ENCODE data around the gene BCHE.
"Not testable (repeated sequence)": the region's sequence is repeated elsewhere in the genome, so short reads cannot be mapped to it uniquely, and the experiment has no call there.

BCHE gene

DNA sequence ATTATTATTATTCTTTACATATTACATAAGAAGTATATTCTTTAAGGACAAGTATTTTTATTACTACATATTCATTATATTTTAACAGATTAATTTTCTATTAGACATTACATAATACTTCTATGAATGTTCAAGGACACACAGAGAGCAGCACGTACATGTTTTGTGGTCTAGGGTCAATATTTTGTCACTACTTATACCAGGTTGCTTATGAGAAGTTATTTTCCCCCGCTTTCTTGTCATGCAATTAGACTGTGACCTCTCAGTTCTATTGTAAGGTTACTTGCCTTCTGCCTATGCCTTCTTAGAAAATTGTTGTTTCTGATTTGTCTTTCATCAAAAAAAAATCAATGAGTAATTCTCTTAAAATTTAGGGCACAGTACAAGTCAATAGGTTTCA is 21.5 kb downstream of the BCHE start:
- DNase-seq, result no peak

DNA sequence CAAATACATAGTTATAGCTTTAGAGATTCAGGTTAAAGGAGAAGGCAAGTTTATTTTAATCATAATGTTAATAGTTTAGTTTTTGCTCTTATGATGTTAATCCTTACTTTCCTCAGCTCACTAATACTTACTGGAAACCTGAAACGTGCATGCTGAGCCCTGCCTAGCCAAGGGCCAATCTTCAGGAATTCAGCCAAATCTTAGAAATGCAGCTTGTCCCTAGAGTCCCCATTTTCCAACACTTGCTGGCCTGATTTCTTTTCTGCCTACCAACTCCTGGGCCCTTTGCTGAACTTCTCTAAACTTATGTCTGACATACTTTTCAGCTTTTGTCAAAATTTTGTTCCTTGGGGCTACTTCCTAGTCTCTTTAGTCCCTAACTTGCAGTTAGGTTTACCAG is 22.8 kb downstream of the BCHE start:
- DNase-seq, result no peak

DNA sequence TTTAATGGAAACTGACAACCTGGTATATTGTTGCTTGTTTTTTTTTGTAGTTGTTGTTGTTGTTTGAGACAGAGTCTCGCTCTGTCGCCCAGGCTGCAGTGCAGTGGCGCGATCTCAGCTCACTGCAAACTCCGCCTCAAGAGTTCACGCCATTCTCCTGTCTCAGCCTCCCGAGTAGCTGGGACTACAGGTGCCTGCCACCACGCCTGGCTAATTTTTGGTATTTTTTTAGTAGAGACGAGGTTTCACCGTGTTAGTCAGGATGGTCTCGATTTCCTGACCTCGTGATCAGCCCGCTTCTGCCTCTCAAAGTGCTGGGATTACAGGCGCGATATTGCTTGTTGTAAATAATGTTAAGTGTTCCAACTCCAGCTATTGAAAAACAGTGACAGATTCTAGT is 29.3 kb downstream of the BCHE start:
- not testable (repeated sequence) for DNase-seq

DNA sequence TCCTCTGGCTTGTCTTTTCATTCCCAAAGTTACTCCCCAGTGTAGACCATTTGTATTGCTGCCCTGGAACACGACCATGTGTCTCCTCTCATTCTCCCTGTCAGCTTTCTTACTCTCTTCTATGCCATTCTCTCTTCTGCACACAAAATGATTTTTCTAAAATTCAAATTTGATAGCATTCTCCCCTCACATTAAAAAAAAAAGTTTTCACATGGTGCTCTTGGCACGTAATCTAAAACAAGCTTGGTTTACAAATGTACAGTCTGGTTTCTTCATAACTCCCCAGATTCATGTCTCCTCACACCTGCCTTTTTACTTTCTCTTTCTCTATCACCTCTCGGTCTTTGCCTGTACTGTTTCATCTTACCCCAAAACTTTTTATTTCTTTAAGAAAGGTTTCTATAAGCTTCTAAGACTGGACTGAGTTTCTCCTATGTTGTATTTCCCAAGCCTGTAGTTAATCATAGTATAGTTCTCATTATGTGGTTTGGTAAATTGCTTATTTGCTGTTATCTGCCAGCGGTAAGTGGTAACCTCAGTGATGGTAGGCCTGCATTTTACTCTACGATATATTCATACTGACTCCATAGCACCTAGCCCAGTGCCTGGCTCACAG is 31.2 kb downstream of the BCHE start:
- DNase-seq, result no peak

DNA sequence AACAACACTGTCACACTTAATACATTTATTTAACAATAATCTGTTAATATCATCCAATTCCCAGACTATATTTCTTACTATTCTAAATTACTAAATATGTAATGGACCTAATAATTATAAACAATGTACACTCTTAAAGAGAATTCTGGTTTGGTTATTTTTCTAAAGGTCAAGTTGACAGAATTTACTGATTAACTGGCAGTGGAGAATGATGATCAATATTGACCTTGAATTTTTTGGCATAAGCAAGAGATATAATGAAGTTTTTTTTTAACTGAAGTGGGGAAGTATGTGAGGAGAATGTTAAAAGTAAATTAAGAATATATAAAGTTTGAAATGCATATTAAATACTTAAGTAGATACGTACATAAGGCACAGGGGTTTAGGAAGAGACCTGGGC is 33.8 kb downstream of the BCHE start:
- DNase-seq, result no peak

DNA sequence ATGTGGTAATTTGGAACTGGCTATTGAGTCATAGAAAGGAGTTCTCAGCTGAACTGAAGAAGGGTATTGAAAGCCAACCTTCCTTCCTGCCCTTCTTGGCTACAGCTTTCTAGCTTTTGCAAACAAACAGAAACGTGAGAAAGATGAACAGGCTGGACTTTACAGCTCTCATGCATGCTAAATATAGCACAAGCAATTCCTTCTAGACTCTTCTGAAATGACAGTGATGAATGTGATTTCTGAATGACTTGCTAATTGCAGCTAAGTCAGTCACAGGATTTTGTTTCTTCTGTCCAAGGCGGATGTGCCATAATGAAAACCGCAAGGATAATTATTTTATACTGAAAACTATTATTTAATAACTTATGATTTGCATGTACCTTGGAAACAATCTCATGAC is 36.3 kb downstream of the BCHE start:
- no peak for DNase-seq

DNA sequence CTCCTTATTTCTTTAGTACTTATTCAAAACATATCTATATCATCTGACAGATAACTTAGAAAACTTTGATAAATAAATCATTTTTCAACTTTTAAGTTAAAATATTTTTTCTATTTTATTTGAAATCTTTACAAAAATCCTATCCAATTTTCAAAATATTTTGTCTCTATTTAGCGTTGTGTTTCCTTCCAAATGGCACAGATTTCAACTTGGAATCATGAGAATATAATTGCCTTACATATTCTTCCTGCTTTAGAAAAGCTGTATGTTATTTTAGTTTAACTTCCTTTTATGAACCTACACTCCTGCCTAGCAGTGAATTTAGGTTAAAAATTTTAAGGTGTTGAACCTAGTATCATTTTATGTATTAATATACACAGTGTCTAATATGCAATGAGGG is 38.2 kb downstream of the BCHE start:
- no peak for DNase-seq

DNA sequence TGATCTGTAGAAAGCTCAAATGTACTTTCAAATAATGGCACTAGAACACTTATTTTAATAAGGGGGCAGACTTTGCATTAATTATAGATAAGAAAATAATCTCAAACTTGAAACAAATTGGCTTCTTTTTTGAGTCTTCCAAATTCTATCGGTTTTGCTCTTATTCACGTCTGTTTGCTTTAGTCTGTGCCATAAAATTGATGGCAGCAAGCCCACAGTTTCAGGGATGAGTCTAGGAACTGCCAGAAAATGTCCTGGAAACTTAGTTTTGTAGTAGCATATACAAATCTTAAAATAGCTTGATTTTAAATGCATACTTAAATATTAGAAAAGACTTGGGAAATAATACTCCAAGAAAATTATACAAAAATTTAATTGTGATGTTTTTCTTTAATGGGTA is 39.7 kb downstream of the BCHE start:
- DNase-seq, result no peak

DNA sequence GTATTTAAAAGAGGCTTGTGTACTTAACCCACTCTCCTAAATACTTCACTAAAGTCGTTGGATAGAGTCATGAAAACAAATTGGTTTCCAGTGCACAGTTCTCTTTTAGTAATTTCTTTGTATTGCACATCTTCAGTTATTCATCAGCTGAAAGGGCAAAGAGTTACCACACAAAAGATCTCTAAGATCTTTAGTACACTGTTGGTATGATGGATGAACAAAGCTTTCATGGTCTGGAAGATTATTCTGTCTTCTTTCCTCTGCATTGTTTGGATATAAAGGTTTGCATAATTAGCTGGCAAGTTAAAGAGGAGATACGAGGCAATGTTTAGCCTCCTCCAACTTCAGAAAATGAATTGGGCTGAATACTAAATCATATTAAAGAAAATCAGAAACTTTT is 40.5 kb downstream of the BCHE start:
- DNase-seq, result no peak

DNA sequence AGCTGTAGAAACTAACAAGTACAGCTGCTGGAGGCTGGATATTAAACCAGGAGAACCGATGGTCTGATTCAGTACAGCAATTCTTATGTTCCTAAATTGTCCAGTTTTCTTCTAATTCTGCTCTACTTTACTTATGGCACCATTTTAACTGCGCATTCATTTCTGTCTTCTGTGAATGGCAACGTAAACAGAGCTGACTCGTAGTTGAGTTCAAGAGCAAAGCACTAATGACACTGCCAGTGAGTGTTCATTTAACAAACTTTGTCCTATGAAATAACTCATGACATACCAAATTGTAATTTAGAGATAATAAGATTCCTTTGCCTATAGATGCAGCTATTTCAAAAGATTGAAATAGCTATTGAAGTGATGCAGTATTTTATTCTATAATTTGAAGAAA is 48.7 kb downstream of the BCHE start:
- DNase-seq, result no peak

DNA sequence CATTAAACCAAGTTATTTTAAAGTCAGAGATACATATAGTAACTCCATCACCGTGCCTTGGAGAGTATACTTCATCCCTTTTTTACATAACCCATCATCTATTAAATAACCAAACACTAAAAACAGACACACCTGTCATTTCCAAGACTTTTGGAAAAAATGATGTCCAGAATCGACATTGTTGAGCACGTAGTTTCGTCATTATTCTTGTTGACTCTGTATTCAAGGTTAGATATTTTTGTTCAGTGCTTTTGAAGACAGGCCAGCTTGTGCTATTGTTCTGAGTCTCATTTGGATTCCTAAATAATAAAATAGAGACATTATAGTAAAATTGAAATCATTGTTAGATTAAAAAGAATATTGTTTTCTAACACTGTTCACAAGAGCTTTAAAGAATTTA is 51.2 kb downstream of the BCHE start:
- DNase-seq, result no peak

DNA sequence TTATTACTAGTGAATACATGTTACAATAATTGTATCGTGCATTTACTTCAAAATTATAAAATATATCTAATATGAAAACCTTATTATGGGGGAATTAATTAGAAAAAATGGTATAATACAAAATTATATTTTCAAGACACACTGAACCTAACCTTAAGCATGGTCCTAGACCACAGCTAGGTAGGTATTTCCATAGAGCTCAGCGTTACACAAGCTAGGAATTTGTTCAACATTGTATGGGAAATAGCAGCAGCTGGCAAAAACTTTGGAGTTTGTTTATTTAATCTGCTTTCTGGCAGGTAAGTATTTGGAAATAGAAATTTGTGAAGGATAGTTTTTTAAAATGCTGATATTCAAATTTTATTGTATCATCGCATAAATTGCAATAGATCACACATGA is 52.9 kb downstream of the BCHE start:
- no peak for DNase-seq

DNA sequence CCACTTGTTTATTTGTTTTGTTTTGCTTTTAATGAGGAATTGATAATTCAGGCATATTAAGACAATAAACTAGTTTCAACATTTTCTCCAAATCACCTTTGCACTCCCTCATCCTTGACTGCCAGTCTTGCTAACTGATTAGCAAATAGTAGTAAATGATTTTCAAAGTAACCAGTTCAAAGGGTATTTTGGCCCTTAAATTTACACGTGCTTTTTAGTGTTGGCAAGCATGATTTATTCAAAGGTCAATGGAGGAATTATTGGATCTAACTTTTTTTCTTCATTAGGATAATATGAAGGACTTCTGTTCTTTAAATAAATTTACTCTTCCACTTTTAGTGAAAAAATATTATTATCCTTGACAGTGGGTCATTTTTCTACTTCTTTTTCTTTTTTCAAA is 53.8 kb downstream of the BCHE start:
- no peak for DNase-seq

DNA sequence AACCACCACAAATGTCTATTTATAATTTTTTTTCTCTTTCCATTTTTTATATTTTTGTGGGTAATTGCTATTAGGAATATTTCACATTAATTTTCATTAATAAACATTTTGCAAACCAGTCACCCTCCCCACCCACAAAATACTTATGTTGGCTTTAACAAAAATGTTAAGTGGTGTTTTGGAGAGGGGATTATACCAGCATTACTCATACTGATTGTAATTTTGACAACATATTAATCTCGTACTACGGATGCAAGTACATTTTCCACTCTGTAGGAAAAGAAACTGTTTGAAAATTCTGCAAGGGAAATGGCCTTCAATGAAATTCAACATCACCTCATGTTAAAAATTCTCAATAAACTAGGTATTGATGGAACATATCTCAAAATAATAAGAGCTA is 58.3 kb downstream of the BCHE start:
- DNase-seq, result no peak

DNA sequence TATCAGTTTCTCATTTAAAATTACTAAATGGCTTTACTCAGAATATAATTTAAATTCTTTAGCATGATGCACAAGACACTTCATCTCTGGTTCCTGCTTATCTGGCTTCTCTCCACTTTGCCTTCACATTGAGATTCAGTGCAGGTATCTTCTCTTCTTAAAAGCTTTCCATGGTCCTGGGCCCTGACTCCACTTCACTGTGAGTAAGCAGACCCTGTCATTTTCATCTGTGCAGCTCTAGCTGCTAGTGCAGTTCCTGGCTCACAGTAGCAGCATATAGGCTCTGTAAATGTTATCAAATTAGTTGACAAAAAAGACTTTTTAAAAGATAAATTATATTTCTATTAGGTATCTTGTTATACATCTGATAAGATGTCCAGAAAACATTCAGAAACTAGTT is 58.8 kb downstream of the BCHE start:
- DNase-seq, result no peak

DNA sequence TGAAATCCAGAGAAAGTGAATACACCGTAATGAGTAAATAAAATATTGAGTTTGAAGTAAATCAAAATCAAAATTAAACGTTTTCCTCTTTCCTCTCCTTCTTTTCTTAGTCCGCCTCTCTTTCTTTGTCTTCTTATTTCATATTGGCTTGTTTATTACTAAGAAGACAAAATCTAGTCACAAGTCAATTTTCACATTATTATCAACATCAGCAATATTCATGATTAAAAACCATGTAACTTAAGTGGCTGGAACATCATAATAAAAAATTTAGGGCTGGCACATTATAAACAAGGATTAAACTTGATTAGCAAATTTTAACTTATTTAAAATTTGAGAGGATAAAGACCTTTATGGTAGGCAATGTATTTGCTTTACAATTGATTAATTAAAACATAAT is 61.4 kb downstream of the BCHE start:
- DNase-seq, result no peak

DNA sequence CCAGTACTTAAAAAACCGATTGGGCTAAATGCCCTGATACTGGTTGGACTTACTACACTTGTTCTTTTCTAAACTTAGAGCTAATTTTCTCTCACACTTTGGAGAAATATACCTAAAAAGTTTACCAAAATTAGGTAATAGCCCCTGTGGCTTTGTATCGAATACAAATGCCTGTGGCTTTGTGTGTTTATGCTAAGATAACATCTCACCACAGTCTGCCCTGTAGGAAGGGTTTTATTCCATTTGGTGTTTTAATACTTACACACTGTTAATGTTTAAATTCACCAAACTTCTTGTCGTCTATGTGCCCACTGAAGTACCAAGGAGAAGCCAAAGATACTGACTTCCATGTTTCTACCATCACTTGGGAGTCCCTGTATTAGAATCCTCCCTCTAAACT is 66.4 kb downstream of the BCHE start:
- no peak for DNase-seq

DNA sequence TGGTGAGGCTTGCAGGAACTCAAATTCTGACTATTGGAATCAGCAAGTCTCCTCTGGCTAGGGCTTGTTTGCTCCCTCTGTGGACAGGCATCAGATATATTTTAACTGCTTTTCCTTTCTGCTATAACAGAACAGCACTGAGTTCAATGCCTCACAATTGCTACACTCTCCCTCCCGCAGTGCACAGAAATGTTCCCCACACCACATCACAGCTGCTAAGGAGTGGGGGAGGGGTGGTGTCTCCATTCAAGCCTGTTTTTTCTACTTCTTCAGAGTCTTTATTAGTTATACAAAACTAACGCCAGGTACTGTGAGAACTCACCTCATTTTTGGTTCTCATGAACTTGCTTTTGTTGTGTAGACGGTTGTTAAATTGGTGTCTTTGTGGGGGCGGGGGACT is 68.5 kb downstream of the BCHE start:
- DNase-seq, result no peak

DNA sequence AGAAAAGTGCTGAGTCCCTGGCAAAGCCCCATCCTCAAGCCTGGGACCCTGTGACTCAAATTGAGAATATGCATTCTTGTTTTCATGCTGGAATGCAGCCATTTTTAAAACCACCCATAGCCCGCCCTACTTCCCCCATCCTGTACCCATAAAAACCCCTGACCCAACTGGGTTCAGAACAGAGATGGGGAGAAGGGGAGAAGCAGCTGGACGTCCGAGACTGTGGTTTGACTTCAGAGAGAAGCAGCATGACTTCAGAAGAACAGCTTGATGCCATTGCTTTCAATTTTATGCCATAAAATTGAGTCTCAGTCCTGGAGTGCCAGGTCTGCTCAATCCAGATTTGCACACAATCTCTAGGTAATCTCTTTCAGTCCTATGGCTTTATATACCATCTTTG is 78.2 kb downstream of the BCHE start:
- no peak for DNase-seq

DNA sequence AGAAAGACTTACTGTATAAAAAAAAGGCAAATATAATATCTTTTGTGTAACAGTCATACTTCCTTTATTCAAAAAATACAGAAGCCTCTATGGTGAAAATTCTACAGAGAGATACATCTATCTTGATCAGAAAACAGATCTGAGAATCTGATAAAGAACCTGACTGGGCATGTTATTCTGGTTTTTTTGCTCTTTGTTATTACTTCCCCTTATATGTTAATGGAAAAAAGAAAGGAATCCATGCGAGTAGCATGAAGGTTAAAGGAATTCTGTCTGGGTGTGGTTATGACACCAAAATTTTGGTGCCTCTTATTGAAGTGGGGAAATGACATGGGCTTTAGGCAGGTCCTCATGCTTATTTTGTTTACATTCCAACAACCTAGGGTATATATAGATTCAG is 81.7 kb downstream of the BCHE start:
- no peak for DNase-seq

DNA sequence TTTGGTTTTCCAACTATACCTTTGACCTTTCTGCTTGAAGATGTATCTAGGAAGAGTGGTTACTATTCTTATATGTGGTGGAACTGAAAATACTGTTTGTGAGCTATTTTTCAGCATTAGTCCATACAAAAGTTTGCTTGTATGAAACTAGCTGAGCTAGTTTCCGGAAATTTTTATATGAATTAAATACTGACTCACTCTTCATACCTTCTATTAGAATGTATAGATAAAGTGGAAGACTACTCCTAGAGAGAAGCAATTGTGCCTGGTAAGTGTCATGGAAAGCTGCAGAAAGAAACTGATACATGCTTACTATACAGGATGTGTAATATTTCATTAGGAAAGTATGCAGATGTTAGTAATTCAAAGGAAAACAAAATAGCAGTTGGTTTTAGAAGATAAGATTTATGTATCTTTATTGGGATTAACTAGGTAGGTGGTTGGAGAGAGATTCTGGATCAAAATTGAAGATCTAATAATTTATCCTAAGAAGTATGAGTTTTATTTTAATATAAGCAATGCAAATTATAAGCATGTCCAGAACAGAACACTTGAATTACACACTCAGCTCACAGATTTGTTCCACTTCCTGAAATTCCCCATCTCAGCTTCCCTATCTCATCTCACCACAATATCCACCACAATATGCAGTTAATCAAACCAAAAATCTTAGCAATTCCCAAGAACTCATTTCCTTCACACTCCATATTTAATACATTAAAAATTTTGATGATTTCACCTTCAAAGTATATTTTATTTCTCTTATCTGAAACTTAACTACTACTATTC is 82.8 kb downstream of the BCHE start:
- no peak for DNase-seq

DNA sequence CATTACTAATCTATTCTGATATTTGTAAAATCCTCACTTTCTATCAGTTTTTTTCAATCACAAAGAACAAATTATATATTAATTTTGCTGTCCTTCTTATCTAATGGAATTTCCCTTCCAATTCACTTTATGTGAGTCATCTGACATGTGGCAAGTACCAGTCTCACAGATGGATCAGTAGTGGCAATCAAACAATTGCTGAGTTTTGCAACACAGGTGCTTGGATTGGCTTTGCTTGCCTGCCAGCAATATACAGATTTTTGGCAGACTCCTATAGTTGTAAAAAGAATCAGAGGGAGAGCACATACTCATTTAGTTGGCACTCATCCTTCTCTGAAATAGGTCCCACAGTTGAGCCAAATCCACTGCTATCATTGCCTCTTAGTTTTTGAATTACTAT is 83.7 kb downstream of the BCHE start:
- DNase-seq, result no peak

DNA sequence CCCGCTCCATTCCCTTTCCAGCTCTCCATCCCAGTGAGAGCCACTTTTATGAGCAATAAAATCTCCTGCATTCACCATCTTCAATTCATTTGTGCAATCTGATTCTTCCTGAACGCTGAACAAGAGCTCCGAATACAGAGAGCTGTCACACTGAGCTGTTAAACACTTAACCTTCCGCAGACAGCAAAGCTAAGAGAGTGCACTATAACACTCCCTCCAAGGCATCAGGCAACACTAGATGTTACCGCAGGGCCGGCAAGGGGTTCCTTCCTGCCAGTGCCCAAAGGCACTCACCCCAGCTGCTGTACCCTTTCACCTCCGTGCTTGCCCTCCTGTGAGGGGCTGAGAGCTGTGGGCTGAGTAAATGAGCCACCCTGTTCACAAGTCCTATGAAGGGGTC is 85.6 kb downstream of the BCHE start:
- no peak for DNase-seq

DNA sequence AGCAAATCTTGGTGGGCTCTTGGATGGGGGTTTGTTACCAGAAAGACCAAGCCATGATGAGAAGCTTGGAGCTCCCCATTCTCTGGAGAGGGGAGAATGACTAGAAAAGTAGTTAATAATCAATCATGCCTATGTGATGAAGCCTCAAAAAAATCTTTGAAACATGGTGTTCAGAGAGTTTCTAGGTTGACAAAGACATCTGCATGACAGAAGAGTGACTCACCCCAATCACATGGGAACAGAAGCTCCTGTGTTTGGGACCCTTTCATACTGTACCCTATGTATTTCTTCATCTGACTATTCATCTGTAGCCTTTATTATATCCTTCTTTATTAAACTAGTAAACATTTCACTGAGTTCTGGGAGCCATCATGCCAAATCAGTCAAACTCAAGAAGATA is 87.4 kb downstream of the BCHE start:
- no peak for DNase-seq

DNA sequence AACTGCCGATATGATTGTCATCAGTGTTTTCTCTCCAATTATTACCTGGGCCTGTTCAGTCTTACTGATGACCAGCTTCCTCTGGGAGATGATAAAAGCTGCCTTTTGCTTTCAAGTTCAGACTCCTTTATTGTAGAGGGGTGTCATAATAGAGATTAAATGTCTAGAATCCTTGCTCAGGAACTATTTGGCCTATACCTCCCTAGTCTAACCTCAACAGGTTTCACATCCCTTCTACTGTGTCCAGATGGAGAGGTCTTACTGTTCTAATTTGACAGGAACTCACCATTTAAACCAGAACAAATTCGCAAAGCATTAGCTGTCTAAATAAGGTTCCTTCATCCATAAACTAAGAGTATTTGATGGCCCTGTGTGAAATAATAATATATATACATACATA is 88.0 kb downstream of the BCHE start:
- DNase-seq, result no peak
